IMR-90 (cell line): Measurements from ENCODE around the gene CSH2. TPM values are rescaled to one million over a fixed set of nuclear protein-coding genes. Genes with fewer than 3 reads are reported as not detected.

Experiments used
- ATAC-seq: fragments of 200-7000 bp; cut with Tn5 transposase; 2 replicates; pipeline ENCODE4 v1.9.1; 2020; ENCODE audit warnings: low read depth, mild to moderate bottlenecking, moderate library complexity
- BruUV-seq: library from RNA; stranded (reverse); fragments of 400-500 nt; replicated peaks from 2 replicates; lab custom pipeline; 2021; lab: Mats Ljungman, UMichigan
- CTCF ChIA-PET: fragments of 300-600 bp; formaldehyde crosslinking; extraction: SDS; loops from one replicate; lab custom pipeline; 2021; ENCODE audit warnings: antibody characterized with exemption; lab: Yijun Ruan, JAX
- POLR2A ChIA-PET: fragments of 300-600 bp; sonication (Branson Sonifier 250); formaldehyde crosslinking; loops from one replicate; lab custom pipeline; 2022; ENCODE audit warnings: antibody characterized with exemption; ENCODE audit not compliant: unreplicated experiment; lab: Charles Lee
- DNase-seq: peaks from one replicate; pipeline ENCODE4 v3.0.0; 2013
- H2AFZ ChIP-seq: replicated peaks from 2 replicates; pipeline ENCODE3; 2013; ENCODE audit warnings: low read length, mild to moderate bottlenecking; ENCODE audit not compliant: poor library complexity
- H2AK5ac ChIP-seq: 2 replicates; pipeline ENCODE4 v1.6.1; 2013; ENCODE audit warnings: low read depth, low read length, inconsistent platforms
- H2AK9ac ChIP-seq: replicated peaks from 2 replicates; pipeline ENCODE3; 2013; ENCODE audit warnings: mild to moderate bottlenecking, low read depth, low read length, moderate library complexity; ENCODE audit not compliant: poor library complexity
- H2BK120ac ChIP-seq: 2 replicates; pipeline ENCODE4 v1.6.1; 2013; ENCODE audit warnings: low read depth, low read length, inconsistent platforms
- H2BK15ac ChIP-seq: 3 replicates; pipeline ENCODE4 v1.6.1; 2013; ENCODE audit warnings: low read depth, low read length, inconsistent platforms
- H2BK20ac ChIP-seq: 2 replicates; pipeline ENCODE4 v1.6.1; 2013; ENCODE audit warnings: low read depth, mild to moderate bottlenecking, inconsistent platforms, low read length, moderate library complexity
- H2BK5ac ChIP-seq: 2 replicates; pipeline ENCODE4 v1.6.1; 2013; ENCODE audit warnings: mild to moderate bottlenecking, low read depth, low read length, inconsistent platforms; ENCODE audit not compliant: poor library complexity, severe bottlenecking
- H3K14ac ChIP-seq: replicated peaks from 2 replicates; pipeline ENCODE4 v1.6.1; 2013; ENCODE audit warnings: low read depth, low read length, inconsistent platforms
- H3K18ac ChIP-seq: 2 replicates; pipeline ENCODE4 v1.6.1; 2013; ENCODE audit warnings: low read depth, low read length, control low read depth
- H3K23ac ChIP-seq: 2 replicates; pipeline ENCODE4 v1.6.1; 2013; ENCODE audit warnings: low read depth, low read length, inconsistent platforms
- H3K27ac ChIP-seq: 2 replicates; pipeline ENCODE4 v1.5.1; 2013; ENCODE audit warnings: mild to moderate bottlenecking, control low read depth, low read length; ENCODE audit not compliant: insufficient read depth
- H3K27me3 ChIP-seq: 2 replicates; pipeline ENCODE4 v1.6.1; 2013; ENCODE audit warnings: low read length; ENCODE audit not compliant: control insufficient read depth, insufficient read depth
- H3K36me3 ChIP-seq: 2 replicates; pipeline ENCODE4 v1.6.1; 2013; ENCODE audit warnings: low read length, mixed read lengths; ENCODE audit not compliant: control insufficient read depth, insufficient read depth
- H3K4ac ChIP-seq: 2 replicates; pipeline ENCODE4 v1.6.1; 2013; ENCODE audit warnings: low read depth, low read length, inconsistent platforms
- H3K4me1 ChIP-seq: 2 replicates; pipeline ENCODE4 v1.6.1; 2013; ENCODE audit warnings: low read length, mixed read lengths; ENCODE audit not compliant: control insufficient read depth, insufficient read depth
- H3K4me2 ChIP-seq: 2 replicates; pipeline ENCODE4 v1.6.1; 2013; ENCODE audit warnings: low read depth, mild to moderate bottlenecking, control low read depth, low read length, moderate library complexity
- H3K4me3 ChIP-seq: 2 replicates; pipeline ENCODE4 v1.5.1; 2013; ENCODE audit warnings: low read depth, mild to moderate bottlenecking, control low read depth, low read length, moderate library complexity; ENCODE audit not compliant: insufficient read depth
- H3K56ac ChIP-seq: 2 replicates; pipeline ENCODE4 v1.6.1; 2013; ENCODE audit warnings: low read length, inconsistent platforms; ENCODE audit not compliant: insufficient read depth; ENCODE audit errors: extremely low read depth
- H3K79me1 ChIP-seq, 2 experiments: 2 replicates each; pipeline ENCODE4 v1.6.1; 2013; ENCODE audit warnings: low read length in 2 of 2, inconsistent platforms in 1 of 2, low read depth in 1 of 2
- H3K9ac ChIP-seq: 2 replicates; pipeline ENCODE4 v1.6.1; 2013; ENCODE audit warnings: low read depth, low read length, control low read depth
- H3K9me1 ChIP-seq: 2 replicates; pipeline ENCODE4 v1.6.1; 2013; ENCODE audit warnings: low read length, inconsistent platforms; ENCODE audit not compliant: insufficient read depth
- H3K9me3 ChIP-seq: 2 replicates; pipeline ENCODE4 v1.6.1; 2013; ENCODE audit warnings: low read length; ENCODE audit not compliant: control insufficient read depth, insufficient read depth
- H4K20me1 ChIP-seq: 2 replicates; pipeline ENCODE4 v1.6.1; 2013; ENCODE audit warnings: low read length, inconsistent platforms; ENCODE audit not compliant: insufficient read depth
- H4K5ac ChIP-seq: 2 replicates; pipeline ENCODE4 v1.6.1; 2013; ENCODE audit warnings: mild to moderate bottlenecking, low read depth, low read length, control low read depth
- H4K8ac ChIP-seq, 2 experiments: 2 replicates each; pipeline ENCODE4 v1.6.1; 2013; ENCODE audit warnings: low read depth in 2 of 2, low read length in 2 of 2, control low read depth in 1 of 2, inconsistent platforms in 1 of 2
- H4K91ac ChIP-seq: 2 replicates; pipeline ENCODE4 v1.6.1; 2013; ENCODE audit warnings: low read depth, low read length, inconsistent platforms; ENCODE audit not compliant: insufficient read depth
- BHLHE40 ChIP-seq: fragments of 150-350 bp; IDR thresholded peaks from 2 replicates; pipeline ENCODE4 v1.6.1; 2016; ENCODE audit warnings: mild to moderate bottlenecking, low read depth, low read length
- CEBPB ChIP-seq: IDR thresholded peaks from 2 replicates; pipeline ENCODE4 v1.6.1; 2012; ENCODE audit warnings: low read depth, low read length, improper control_type of control experiment
- CHD1 ChIP-seq: IDR thresholded peaks from 2 replicates; pipeline ENCODE4 v1.6.1; 2012; ENCODE audit warnings: low read depth, low read length, improper control_type of control experiment
- FOS ChIP-seq: fragments of 150-350 bp; IDR thresholded peaks from 2 replicates; pipeline ENCODE4 v1.6.1; 2016; ENCODE audit warnings: low read depth, low read length
- MAFK ChIP-seq: IDR thresholded peaks from 2 replicates; pipeline ENCODE4 v1.6.1; 2012; ENCODE audit warnings: low read depth, low read length, improper control_type of control experiment
- MAZ ChIP-seq: IDR thresholded peaks from 2 replicates; pipeline ENCODE4 v1.6.1; 2012; ENCODE audit warnings: low read depth, mild to moderate bottlenecking, low read length, improper control_type of control experiment, moderate library complexity, borderline replicate concordance
- MXI1 ChIP-seq: IDR thresholded peaks from 2 replicates; pipeline ENCODE4 v1.6.1; 2012; ENCODE audit warnings: low read depth, mild to moderate bottlenecking, low read length, moderate library complexity, borderline replicate concordance
- NFE2L2 ChIP-seq: fragments of 150-350 bp; IDR thresholded peaks from 2 replicates; pipeline ENCODE4 v1.6.1; 2016; ENCODE audit warnings: low read depth, mild to moderate bottlenecking, low read length
- POLR2A ChIP-seq: IDR thresholded peaks from 2 replicates; pipeline ENCODE4 v1.6.1; 2012; ENCODE audit warnings: mild to moderate bottlenecking, low read depth, low read length
- RAD21 ChIP-seq: IDR thresholded peaks from 2 replicates; pipeline ENCODE4 v1.6.1; 2012; ENCODE audit warnings: low read length, improper control_type of control experiment
- RCOR1 ChIP-seq: IDR thresholded peaks from 2 replicates; pipeline ENCODE4 v1.6.1; 2012; ENCODE audit warnings: mild to moderate bottlenecking, low read length, improper control_type of control experiment; ENCODE audit not compliant: insufficient replicate concordance
- RFX5 ChIP-seq: IDR thresholded peaks from 2 replicates; pipeline ENCODE4 v1.8.0; 2012; ENCODE audit warnings: low read depth, mild to moderate bottlenecking, low read length, moderate library complexity
- SMC3 ChIP-seq: fragments of 150-350 bp; IDR thresholded peaks from 2 replicates; pipeline ENCODE4 v1.6.1; 2016; ENCODE audit warnings: low read depth, mild to moderate bottlenecking, antibody characterized with exemption, low read length, moderate library complexity
- WGBS, 2 experiments: methylation state at CpG; one replicate each; pipeline versions ENCODE4 v1.1.5 to v1.1.7; 2013; ENCODE audit warnings: missing lambda C conversion rate in 2 of 2; ENCODE audit not compliant: insufficient read length in 1 of 2; ENCODE audit errors: extremely low coverage in 2 of 2; 5-methylcytosine and 5-hydroxymethylcytosine counted together
- dilution Hi-C: fragments of 300-500 bp; cut with HindIII; formaldehyde crosslinking; loops from one replicate; pipeline ENCODE4 v1.14.3; 2018; ENCODE audit warnings: low sequenced_read_pairs; ENCODE audit not compliant: unreplicated experiment
- in situ Hi-C: fragments of 300-500 bp; cut with MboI; formaldehyde crosslinking; loops from 3 replicates; pipeline ENCODE4 v1.14.3; 2019; ENCODE audit warnings: low sequenced_read_pairs, inconsistent platforms, mixed read lengths
- intact Hi-C: fragments of 100-400 bp; cut with micrococcal nuclease; formaldehyde crosslinking; loops from 2 replicates; pipeline ENCODE4 v1.10.0; 2022
- polyA plus RNA-seq, 3 experiments: library from polyadenylated mRNA; depleted of rRNA; stranded (reverse); fragments of >200 nt; gene quantifications; 2 replicates each; pipeline ENCODE4 v1.2.3, GENCODE V29; 2012; ENCODE audit warnings: low replicate concordance in 1 of 3
- total RNA-seq: library from RNA; depleted of rRNA; stranded (reverse); fragments of >200 nt; gene quantifications from 2 replicates; pipeline ENCODE4 v1.2.3, GENCODE V29; 2012
- TF ChIP-seq, protein P1 (sequence below): fragments of 150-350 bp; IDR thresholded peaks from 2 replicates; pipeline ENCODE4 v1.6.1; 2016; ENCODE audit warnings: low read depth, mild to moderate bottlenecking, low read length, moderate library complexity, borderline replicate concordance
- TF ChIP-seq, protein P2 (sequence below): conservative IDR thresholded peaks from 2 replicates; pipeline ENCODE4 v1.5.1; 2012; ENCODE audit warnings: mild to moderate bottlenecking, low read depth, low read length, improper control_type of control experiment
- TF ChIP-seq, protein P3 (sequence below): fragments of 150-350 bp; IDR thresholded peaks from 2 replicates; pipeline ENCODE4 v1.6.1; 2017; ENCODE audit warnings: mild to moderate bottlenecking, antibody characterized with exemption, low read length, low read depth

CSH2 gene
- total and polyA plus RNA-seq, 2 of the 4 experiments (the other 2 are of a cell fraction), result not detected

DNA sequence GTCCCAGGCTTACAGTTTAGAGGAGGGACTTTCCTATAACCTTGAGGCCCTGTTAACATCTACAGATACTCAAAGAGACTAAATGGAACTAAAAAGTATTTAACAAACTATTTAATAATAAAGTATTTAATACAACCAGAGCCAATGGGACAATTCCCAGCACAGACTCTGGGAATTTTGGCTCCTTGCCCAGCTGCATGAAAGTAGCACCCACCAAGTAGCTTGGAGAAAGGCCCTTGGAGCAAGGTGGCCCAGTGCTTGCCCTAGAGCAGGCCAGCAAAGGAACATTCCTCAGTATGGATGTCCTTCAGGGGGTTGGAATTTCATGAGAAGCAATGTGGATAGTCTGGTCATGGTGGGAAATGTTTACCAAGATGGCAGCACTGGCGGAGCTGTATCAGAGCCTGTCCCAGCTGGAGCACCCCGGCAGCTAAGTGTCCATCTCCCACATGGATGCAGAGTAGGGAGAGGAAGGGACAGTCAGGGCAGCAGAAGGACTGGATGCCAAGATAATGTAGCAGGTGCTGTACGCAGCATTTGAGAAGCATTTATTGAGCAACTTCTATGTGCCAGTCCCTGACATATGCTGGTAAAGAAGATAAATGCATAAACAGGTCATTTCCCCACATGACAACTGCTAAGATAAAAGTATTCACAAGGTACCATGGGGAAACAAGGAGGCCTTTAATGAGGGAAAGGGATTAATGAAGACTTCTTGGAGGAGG lies 25.8 kb downstream of the CSH2 start:
- Histone ChIP-seq H3K14ac (no peak overlapping the region), H4K20me1 (no peaks in the 10 kb centered on the region), H3K9me1 (no peaks in the 10 kb centered on the region), H2BK15ac (no peak overlapping the region), H2AK9ac (no peak overlapping the region), H3K36me3 (no peaks in the 10 kb centered on the region), H3K4ac (no peak overlapping the region), H4K91ac (no peak overlapping the region), H3K4me2 (no peak overlapping the region), H2AK5ac (no peak overlapping the region), H3K23ac (no peak overlapping the region), H2BK120ac (no peak overlapping the region), H3K9ac (no peak overlapping the region), H2BK20ac (no peak overlapping the region), H4K8ac (no peak overlapping the region), H3K9me3 (0 out of 2 replicates have a peak, but pooled peaks cover 3% of the 10 kb centered on the region), H3K56ac (no peak overlapping the region), H3K27ac (no peak overlapping the region), H3K4me1 (peaks cover 2% of the 10 kb centered on the region; the same call in 1 of the 2 replicates), H3K18ac (no peak overlapping the region), H3K79me1 (no peaks in the 10 kb centered on the region), H2AFZ (no peak overlapping the region), H4K5ac (no peak overlapping the region), H3K27me3 (peaks cover 4% of the 10 kb centered on the region; the same call in 1 of the 2 replicates), H2BK5ac (no peak overlapping the region), H3K4me3 (no peak overlapping the region)
- in situ Hi-C loops (no loop called here), dilution Hi-C loops (no loop called here), intact Hi-C loops (no loop called here)
- ChIA-PET CTCF (no interaction called here), POLR2A (no interaction called here)
- TF ChIP-seq RFX5, result no peak
- no peak for TF ChIP-seq RCOR1
- no peak for TF ChIP-seq RAD21
- TF ChIP-seq, protein P1, sequence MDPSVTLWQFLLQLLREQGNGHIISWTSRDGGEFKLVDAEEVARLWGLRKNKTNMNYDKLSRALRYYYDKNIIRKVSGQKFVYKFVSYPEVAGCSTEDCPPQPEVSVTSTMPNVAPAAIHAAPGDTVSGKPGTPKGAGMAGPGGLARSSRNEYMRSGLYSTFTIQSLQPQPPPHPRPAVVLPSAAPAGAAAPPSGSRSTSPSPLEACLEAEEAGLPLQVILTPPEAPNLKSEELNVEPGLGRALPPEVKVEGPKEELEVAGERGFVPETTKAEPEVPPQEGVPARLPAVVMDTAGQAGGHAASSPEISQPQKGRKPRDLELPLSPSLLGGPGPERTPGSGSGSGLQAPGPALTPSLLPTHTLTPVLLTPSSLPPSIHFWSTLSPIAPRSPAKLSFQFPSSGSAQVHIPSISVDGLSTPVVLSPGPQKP, result no peak
- TF ChIP-seq, protein P2, sequence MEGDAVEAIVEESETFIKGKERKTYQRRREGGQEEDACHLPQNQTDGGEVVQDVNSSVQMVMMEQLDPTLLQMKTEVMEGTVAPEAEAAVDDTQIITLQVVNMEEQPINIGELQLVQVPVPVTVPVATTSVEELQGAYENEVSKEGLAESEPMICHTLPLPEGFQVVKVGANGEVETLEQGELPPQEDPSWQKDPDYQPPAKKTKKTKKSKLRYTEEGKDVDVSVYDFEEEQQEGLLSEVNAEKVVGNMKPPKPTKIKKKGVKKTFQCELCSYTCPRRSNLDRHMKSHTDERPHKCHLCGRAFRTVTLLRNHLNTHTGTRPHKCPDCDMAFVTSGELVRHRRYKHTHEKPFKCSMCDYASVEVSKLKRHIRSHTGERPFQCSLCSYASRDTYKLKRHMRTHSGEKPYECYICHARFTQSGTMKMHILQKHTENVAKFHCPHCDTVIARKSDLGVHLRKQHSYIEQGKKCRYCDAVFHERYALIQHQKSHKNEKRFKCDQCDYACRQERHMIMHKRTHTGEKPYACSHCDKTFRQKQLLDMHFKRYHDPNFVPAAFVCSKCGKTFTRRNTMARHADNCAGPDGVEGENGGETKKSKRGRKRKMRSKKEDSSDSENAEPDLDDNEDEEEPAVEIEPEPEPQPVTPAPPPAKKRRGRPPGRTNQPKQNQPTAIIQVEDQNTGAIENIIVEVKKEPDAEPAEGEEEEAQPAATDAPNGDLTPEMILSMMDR, result no peak
- TF ChIP-seq FOS, result no peak
- TF ChIP-seq POLR2A, result no peak
- TF ChIP-seq BHLHE40, result no peak
- TF ChIP-seq, protein P3, sequence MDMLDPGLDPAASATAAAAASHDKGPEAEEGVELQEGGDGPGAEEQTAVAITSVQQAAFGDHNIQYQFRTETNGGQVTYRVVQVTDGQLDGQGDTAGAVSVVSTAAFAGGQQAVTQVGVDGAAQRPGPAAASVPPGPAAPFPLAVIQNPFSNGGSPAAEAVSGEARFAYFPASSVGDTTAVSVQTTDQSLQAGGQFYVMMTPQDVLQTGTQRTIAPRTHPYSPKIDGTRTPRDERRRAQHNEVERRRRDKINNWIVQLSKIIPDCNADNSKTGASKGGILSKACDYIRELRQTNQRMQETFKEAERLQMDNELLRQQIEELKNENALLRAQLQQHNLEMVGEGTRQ, result no peak
- no peak for TF ChIP-seq MXI1
- no peak for TF ChIP-seq CHD1
- TF ChIP-seq MAFK, result no peak
- no peak for TF ChIP-seq MAZ
- no peak for TF ChIP-seq CEBPB
- TF ChIP-seq NFE2L2, result no peak
- no peak for TF ChIP-seq SMC3
- no peak for DNase-seq
- ATAC-seq, result no peak
- no TSS peak for BruUV-seq
- 44% methylated on average over 2 of the region's 3 CpGs; no CpG with 5 or more reads in 1 of the 2 experiments for WGBS, 2 experiments
